Adrenal gland (tissue), 12 donors: ENCODE results near the gene MT1H. TPM values are rescaled to one million over a fixed set of nuclear protein-coding genes. Genes with fewer than 3 reads are reported as not detected.

Experiments used
- polyA plus RNA-seq, 3 donors: library from polyadenylated mRNA; stranded (reverse); fragments of 200-250 nt in 2 of 3; fragments of 350-450 nt in 1 of 3; fragmentation: Illumina TruSeq in 1 of 3; extraction: RNeasy Lipid Tissue Mini Kit (QIAGEN cat#74804) in 1 of 3; gene quantifications; one replicate each; pipeline ENCODE4 v1.2.3, GENCODE V29; 2013 to 2014
- total RNA-seq, 9 donors: library from RNA; depleted of rRNA in 4 of 9; stranded (reverse); fragments of >200 nt in 4 of 9; fragments of 120-200 nt in 1 of 9; fragmentation: NEBNext Ultra II Directional in 1 of 9; extraction: Animal tissue kit (Norgen Biotek cat#: 25700) in 1 of 9; gene quantifications; one replicate each; pipeline versions ENCODE4 v1.1.0 to v1.2.4, GENCODE V29; 2013 to 2023
- donor health status: healthy with polysubstance abuse.
- donor health status: Bipolar disorder and iron deficiency.
- donor health status: DM: yes; HTN: yes; CAD: no.
- donor health status: DM: no; HTN: no; CAD: no.
- donor health status: DM: no; HTN: no; CAD: no.
- donor health status: DM: yes; HTN: yes; CAD: no.

MT1H gene
- total and polyA plus RNA-seq, 12 donors: 0.54 to 0.98 TPM; not detected in 10

Other genes with a start within 250 kb of the MT1H start
- 100 to 1,000 TPM; 165 to 346 (median 226) TPM for gene AMFR, start 244.3 kb upstream of the MT1H start, total RNA-seq
- gene AMFR, start 244.3 kb upstream of the MT1H start, polyA plus RNA-seq: 100 to 1,000 TPM in 1 of 3 donors, 10 to 100 TPM in 2; 40.3 to 117 (median 72.2) TPM
- 100 to 1,000 TPM in 5 of 9 donors, 10 to 100 TPM in 4; 20.1 to 113 (median 107) TPM for gene NUDT21, start 218.5 kb upstream of the MT1H start, total RNA-seq
- gene NUDT21, start 218.5 kb upstream of the MT1H start, polyA plus RNA-seq: 10 to 100 TPM; 20.9 to 81.3 (median 32.4) TPM
- 100 to 1,000 TPM in 3 of 9 donors, 10 to 100 TPM in 6; 28.1 to 183 (median 54.9) TPM for gene OGFOD1, start 218.3 kb upstream of the MT1H start, total RNA-seq
- gene OGFOD1, start 218.3 kb upstream of the MT1H start, polyA plus RNA-seq: 100 to 1,000 TPM in 1 of 3 donors, 10 to 100 TPM in 1, 1 to 10 TPM in 1; 9.2 to 132 (median 11.5) TPM
- 100 to 1,000 TPM; 115 to 329 (median 167) TPM for gene BBS2, start 149.8 kb upstream of the MT1H start, total RNA-seq
- gene BBS2, start 149.8 kb upstream of the MT1H start, polyA plus RNA-seq: 100 to 1,000 TPM; 156 to 357 (median 324) TPM
- not detected for gene MT4, start 104.7 kb upstream of the MT1H start, total RNA-seq
- not detected for gene MT4, start 104.7 kb upstream of the MT1H start, polyA plus RNA-seq
- 100 to 1,000 TPM in 2 of 9 donors, 10 to 100 TPM in 6, 1 to 10 TPM in 1; 5.5 to 138 (median 40.6) TPM for gene MT3, start 80.3 kb upstream of the MT1H start, total RNA-seq
- gene MT3, start 80.3 kb upstream of the MT1H start, polyA plus RNA-seq: 100 to 1,000 TPM in 2 of 3 donors, 10 to 100 TPM in 1; 54.2 to 354 (median 169) TPM
- gene MT2A, start 61.2 kb upstream of the MT1H start, total RNA-seq: 1,000 to 10,000 TPM in 3 of 9 donors, 100 to 1,000 TPM in 5, 10 to 100 TPM in 1; 43.8 to 6,828 (median 396) TPM
- gene MT2A, start 61.2 kb upstream of the MT1H start, polyA plus RNA-seq: 1,000 to 10,000 TPM in 1 of 3 donors, 100 to 1,000 TPM in 2; 442 to 2,904 (median 888) TPM
- gene MT1E, start 44.0 kb upstream of the MT1H start, total RNA-seq: 1,000 to 10,000 TPM in 1 of 9 donors, 100 to 1,000 TPM in 8; 105 to 1,395 (median 311) TPM
- gene MT1E, start 44.0 kb upstream of the MT1H start, polyA plus RNA-seq: 1,000 to 10,000 TPM in 1 of 3 donors, 100 to 1,000 TPM in 2; 452 to 1,382 (median 541) TPM
- 10 to 100 TPM in 4 of 9 donors, 1 to 10 TPM in 4, under 1 TPM in 1; 0.44 to 14.4 (median 10.0) TPM for gene MT1M, start 37.2 kb upstream of the MT1H start, total RNA-seq
- 10 to 100 TPM in 1 of 3 donors, 1 to 10 TPM in 2; 6.0 to 50.3 (median 8.0) TPM for gene MT1M, start 37.2 kb upstream of the MT1H start, polyA plus RNA-seq
- gene MT1A, start 31.1 kb upstream of the MT1H start, total RNA-seq: 100 to 1,000 TPM in 1 of 9 donors, 10 to 100 TPM in 4, 1 to 10 TPM in 3, not detected in 1; 6.9 to 107 (median 15.9) TPM
- 100 to 1,000 TPM in 2 of 3 donors, 10 to 100 TPM in 1; 16.5 to 273 (median 100) TPM for gene MT1A, start 31.1 kb upstream of the MT1H start, polyA plus RNA-seq
- not detected for gene MT1B, start 17.9 kb upstream of the MT1H start, total RNA-seq
- not detected for gene MT1B, start 17.9 kb upstream of the MT1H start, polyA plus RNA-seq
- gene MT1F, start 11.9 kb upstream of the MT1H start, total RNA-seq: 100 to 1,000 TPM in 1 of 9 donors, 10 to 100 TPM in 8; 10.8 to 204 (median 37.4) TPM
- gene MT1F, start 11.9 kb upstream of the MT1H start, polyA plus RNA-seq: 100 to 1,000 TPM in 1 of 3 donors, 10 to 100 TPM in 2; 46.1 to 107 (median 73.6) TPM
- 100 to 1,000 TPM in 1 of 9 donors, 10 to 100 TPM in 4, 1 to 10 TPM in 3, not detected in 1; 3.7 to 146 (median 11.5) TPM for gene MT1G, start 1.7 kb upstream of the MT1H start, total RNA-seq
- 10 to 100 TPM; 26.1 to 87.2 (median 26.4) TPM for gene MT1G, start 1.7 kb upstream of the MT1H start, polyA plus RNA-seq
- gene MT1X, start 12.7 kb downstream of the MT1H start, total RNA-seq: 100 to 1,000 TPM in 4 of 9 donors, 10 to 100 TPM in 5; 29.4 to 373 (median 90.4) TPM
- gene MT1X, start 12.7 kb downstream of the MT1H start, polyA plus RNA-seq: 100 to 1,000 TPM in 2 of 3 donors, 10 to 100 TPM in 1; 65.3 to 438 (median 108) TPM
- gene NUP93, start 60.3 kb downstream of the MT1H start, total RNA-seq: 10 to 100 TPM; 29.3 to 71.1 (median 39.7) TPM
- 10 to 100 TPM; 35.8 to 65.1 (median 52.7) TPM for gene NUP93, start 60.3 kb downstream of the MT1H start, polyA plus RNA-seq
- gene SLC12A3, start 195.4 kb downstream of the MT1H start, total RNA-seq: under 1 TPM in 1 of 9 donors, not detected in 8; 0.06 TPM
- under 1 TPM in 1 of 3 donors, not detected in 2; 0.03 TPM for gene SLC12A3, start 195.4 kb downstream of the MT1H start, polyA plus RNA-seq